Ammon's horn (tissue), 1 donor: ENCODE measurements around the gene PPCDC.

Source experiments
- DNase-seq: peaks from one replicate; pipeline ENCODE4 v3.0.0-alpha.2; 2016; ENCODE audit warnings: low spot score

The PPCDC gene, protein sequence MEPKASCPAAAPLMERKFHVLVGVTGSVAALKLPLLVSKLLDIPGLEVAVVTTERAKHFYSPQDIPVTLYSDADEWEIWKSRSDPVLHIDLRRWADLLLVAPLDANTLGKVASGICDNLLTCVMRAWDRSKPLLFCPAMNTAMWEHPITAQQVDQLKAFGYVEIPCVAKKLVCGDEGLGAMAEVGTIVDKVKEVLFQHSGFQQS

DNA sequence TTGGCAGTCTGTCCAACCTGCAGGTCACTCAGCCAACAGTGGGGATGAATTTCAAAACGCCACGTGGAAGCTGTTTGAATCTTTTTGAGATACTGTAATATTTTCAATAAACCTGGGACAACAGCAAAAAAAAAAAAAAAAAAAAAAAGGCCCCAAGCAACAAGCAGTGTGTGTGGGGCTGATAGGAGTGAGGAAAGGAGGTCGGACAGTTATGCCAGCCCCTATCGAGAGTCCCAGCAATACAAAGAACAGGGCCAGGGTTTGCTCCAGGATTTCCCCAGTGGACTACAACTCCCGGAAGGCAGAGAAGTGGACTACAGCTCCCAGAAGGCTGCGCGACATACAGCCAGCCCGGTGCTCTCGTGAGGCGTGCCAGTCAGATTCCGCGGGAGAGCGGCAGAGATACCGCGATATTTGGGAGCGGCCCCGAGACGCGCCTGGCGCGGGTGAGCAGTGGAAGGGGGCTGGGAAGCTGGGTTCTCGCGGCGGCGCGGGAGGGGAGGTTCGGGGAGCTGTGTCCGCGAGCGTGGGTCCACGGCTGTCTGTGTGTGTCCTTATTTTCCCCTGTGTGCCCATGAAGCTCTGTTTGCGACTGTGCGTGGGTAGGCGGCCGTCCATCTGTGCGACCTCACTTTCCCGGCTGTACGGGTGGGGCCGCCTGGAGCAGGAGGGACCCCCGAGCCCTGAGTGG lies at the start of gene PPCDC:
Gene PPCDC (plus strand): TSS at position 410 of the 691 bp plus-strand sequence. CDS start 4,729 bp downstream, outside the sequence.
- DNase-seq = peak; percentile 98

DNA sequence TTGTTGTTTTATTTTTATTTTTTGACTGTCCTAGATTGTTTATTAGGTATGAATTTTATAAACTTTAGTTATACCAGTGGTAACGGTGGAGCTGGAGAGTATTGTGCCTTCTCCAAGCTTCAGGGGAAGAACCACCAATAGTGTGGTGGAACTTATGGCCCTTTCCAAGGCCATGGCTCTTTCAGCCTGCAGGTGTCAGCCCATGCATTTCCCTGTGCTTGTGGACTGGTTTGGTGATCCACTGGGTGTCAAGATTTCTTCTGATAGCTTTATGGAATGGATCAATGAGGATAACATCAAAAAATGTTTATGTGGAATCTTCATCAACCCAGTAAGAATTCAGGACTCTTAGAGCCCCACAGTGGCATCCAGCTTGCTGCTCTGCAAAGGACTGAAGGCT lies 47.2 kb upstream of the PPCDC start:
- no peak for DNase-seq

DNA sequence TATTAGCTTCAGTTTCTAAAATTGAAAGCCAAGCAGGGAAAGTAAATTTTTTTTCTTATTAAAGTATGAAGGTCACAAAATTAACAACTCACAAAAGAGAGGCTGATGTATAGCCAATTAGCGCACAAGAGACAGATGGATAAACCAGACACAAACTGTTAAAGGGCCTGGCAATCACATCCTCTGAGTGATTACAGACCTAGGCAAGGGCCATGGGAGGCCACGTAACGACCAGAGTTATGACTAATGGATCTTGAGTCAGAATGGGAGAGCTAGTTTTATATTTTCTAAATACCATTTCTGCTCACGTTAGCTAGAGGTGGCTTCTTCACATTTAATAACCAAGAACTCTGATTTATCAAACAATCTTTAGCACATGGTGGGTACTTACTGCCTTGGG lies 45.8 kb upstream of the PPCDC start:
- no peak for DNase-seq

DNA sequence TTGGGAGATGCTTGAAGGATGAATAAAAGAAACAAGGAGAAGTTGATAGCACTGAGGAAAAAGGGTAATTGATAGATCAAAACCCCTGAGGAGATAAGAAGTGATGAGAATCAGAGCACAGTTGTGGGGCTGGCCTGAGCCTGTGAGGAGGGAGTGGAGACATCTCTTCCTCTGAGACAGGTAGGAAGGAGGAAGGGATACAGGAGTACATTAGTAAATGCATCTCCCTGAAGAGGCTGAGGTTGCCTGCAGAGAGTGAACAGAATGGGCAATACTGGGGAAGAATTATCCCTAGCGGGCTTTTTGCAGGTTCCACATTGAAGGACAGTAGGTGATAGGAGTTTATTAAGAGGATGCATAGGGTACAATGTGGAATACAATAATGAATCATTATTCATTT lies 45.3 kb upstream of the PPCDC start:
- no peak for DNase-seq

DNA sequence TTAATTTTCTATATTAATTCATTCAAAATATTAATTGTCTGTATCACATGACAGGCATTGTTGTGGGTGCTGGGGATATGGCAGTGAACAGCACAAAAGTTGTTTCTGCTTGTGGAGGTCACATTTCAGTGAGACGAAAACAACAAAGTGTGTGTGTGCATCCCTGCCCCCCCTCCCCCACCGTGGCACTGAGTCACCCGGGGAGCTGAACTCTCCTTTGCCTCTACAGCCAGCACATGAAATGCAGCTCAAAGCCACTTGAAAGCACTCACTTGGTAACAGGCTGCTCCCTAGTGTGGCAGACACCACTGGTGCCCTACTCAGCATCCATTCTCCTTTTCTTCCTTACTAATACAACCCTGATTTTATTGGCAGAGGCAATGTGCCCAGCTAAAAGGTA lies 44.9 kb upstream of the PPCDC start:
- peak; percentile 39 for DNase-seq

DNA sequence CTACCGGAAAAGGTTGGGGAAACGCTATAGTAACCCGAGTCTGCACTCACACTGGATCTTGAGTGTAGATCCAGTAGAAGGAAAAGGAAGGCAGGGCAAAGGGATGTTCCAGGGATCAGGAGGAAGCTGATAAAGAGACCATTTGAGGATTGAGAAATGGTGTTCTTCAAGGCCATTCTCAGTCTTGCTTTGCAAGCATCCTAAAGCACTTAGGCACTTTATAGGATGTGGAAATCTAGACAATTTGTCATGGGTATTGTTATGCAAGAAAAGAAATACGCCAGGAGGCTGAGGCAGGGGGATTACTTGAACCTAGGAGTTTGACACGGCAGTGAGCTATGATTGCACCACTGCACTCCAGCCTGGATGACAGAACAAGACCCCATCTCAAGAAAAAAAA lies 41.2 kb upstream of the PPCDC start:
- no peak for DNase-seq

DNA sequence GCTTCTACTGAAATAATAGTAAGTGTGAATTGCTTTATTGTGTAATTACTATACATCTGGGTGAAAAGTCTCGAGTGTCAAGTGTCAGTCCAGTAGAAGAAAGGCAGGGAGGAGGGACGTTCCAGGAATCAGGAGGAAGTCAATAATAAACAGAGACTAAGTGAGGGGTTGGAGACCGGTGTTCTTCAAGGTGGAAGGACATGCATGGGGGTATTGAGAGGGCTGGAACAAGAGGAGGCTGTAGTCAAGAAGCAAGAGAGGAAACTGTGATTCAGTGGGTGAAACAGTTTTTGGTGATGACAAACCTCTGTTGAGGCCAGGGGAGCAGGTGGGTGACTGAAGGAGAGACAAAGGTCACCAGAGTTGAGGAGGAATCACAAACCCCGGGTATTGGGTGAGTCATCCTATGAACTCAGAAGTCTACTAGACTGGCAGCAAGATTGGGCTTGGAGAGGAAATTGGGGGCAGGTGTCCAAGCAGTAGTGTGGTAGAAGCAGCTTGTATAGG lies 39.6 kb upstream of the PPCDC start:
- DNase-seq = no peak

DNA sequence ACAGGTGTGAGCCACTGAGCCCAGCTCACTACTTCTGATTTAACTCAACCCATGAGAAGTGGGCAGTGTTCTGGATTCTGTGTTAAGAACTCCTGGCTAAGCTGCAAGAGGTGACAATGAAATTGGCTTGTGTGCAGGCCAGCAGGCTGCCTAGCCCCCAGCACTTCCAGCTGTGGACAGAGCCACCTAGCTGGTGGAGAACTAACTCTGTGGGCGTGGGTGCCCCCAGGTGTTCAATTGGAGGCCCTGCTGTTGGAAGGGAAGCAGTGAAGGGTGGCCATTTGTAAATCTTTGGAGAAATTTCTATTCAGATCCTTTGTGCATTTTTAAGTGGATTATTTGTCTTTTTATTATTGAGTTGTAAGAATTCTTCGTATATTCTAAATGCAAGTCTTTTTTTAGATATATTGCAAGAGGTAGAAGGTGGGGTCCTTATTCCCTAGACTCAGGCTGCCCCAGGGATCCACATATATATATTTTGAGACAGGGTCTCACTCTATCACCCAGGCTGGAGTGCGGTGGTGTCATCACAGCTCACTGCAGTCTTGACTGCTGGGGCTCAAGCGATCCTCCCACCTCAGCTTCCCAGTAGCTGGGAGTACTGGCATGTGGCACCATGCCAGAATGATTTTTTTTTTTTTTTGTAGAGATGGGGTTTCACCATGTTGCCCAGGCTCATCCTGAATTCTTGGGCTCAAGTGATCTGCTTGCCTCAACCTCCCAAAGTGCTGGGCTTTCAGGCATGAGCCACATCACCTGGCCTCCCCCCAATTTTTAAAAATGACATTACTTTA lies 35.2 kb upstream of the PPCDC start:
- DNase-seq = no peak

DNA sequence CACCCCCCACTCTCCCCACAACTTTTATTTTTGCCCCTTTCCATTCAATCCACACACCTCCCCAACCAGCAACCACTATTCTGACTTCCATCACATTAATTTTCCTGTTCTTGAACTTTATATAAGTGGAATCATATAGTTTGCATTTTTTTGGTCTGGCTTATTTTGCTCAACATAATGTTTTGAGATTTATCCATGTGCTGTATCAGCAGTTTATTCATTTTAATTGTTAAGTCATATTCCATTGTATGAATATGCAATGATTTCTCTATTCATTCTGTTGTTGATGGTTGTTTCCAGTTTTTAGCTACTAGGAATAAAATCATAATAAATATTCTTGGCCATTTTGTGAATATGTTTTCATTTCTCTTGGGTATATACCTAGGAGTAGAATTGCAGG lies 33.9 kb upstream of the PPCDC start:
- DNase-seq = no peak

DNA sequence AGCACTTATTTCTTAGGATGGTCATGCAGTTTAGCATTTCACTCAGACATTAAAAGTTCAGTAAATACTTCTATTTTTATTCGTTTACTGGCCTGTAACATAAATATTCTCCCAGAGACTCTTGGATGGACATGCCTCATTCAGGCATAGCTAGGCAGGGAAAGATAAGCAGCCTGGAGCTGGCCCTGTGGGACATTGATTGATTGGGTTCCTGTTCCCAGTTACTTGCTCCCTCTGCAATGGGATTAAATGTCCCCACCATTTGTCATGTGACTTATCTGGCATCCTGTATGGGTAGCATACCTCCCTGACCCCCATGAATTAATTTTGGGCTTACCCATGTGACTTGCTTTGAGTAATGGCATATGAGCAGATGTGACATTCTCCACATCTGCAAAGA lies 30.8 kb upstream of the PPCDC start:
- DNase-seq = no peak

DNA sequence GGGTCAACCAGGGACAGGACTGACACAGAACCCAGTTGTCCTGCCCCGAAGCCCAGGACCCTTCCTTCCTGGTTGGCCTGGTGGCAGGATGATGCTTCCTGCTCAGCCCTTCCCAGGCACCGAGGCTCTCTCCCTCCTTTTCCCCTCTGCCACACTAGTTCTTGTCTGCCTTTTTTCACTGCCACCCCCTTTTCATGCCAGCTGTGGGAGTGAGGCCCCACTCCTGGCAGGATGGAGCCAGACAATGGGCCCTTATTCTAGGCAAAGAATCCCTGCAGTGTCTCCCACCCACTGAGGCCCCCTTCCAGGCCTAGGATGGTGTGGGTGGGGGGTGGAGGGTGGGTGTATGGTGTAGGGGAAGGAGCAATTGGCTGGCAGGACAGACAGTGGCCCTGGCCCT lies 29.2 kb upstream of the PPCDC start:
- peak; percentile 76 for DNase-seq

DNA sequence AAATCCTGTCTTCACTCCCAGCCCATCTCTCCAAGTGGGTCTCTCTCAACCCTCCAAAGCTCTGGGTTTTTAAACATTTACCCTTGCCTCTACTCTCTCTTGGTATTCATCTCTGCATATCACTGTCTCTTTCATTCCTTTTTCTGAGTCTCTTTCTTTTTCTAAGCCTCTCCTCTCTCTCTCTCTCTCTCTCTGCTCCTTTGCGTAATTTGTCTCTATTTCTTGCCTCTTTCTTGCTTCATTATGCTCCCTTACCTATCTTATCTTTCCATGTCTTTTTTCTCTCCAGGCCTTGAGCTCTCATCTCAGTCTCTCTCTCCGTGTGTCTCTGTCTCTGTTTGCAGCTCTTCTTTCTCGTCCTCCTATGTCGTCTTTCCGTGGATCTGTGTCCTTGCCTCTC lies 28.7 kb upstream of the PPCDC start:
- DNase-seq = no peak

DNA sequence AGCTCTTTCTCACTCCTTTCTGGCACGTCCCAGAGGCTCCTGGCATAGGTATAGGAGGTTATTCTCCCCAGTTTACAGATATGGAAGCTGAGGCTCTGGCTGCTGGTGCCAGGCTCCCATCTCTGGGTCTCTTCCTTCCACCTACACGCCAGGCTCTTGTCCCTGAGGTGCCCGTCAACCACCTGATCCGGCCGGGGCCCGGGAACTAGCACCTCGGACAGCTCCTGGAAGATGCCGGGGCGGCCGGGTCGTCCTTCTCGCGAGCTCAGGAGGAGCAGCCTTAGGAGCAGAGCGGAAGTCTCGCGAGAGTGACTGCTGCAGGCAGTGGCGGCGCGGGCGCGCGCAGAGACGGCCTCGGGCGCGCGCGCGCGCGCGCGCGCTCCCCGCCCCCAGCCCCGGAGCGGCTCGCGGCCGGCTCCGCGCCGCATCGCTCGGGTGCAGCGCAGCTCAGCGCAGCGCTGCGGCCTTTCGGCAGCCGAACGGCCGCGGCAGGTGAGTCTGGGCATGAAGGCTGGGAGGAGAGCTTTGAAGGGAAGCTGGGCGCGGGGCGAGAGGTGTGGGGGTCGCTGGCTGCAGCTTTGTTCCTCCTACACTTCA lies 28.1 kb upstream of the PPCDC start, which contains the start of gene SCAMP5:
Gene SCAMP5 (plus strand): TSS at position 382 of the 597 bp plus-strand sequence. CDS start 16,277 bp downstream, outside the sequence.
- peak; percentile 96 for DNase-seq

DNA sequence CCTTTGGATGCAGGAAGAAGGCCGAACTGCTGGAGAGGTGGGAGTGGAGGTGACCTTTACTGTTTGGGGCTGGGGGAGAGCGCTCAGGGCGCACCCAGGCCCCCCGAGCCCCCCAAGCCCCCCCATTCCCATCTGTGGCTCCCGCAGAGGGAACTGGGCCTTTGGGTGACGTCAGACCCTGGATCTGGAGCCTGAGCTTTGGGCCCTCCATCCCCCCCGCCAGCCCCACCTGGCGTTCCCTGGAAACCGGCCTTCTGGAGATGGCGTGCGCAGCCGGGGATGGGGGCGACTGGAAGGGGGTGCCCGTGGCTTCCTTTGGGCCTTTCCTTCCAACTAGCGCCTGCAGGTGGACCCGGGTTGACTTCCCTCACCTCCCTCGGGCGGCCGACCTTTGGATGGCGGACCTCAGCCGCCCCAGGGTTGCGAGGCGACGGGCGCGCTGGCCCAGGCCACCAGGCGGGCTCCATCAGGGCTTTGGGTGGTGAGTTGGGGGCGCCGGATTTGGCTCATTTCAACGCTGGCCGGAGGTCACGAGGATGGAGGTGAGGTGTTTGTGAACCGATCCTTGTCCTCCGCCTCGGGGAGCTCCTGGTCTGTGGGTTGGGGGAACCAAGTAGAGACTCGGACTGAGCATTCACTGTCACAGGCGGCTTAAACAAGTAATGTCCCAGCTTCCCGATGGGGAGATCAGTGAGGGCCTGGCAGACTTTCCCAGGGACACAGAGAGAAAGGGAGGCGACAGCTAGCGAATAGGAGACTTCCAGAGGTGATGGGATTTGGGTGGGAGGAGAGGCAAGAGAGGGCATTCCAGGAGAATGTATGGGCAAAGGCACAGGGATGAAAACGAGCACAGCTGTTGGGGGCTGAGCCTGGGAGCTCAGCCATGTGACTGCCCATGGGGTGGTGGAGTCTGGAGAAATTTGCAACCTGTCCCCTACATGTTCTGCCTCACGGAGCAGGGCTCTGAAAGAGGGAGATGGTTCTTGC lies 27.3 kb upstream of the PPCDC start:
- peak; percentile 64 for DNase-seq

DNA sequence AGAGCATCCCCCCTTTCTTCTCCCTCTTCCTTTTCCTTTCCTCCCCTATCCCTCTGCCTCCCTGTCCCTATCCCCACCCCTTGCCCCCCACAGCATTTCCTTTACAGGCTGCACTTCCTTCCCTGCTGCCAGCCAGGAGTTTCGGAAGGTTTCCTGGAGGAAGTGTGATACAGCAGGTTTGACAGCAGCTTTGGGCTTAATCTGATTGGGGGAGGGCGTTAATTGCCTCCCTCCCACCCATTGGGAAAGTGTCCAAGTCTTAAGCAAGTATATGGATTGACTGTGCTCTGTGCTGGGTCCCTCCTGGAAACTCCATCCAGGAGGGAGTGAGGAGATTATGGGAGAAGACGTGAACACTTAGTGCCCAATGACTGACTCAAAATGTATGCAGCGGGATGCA lies 26.2 kb upstream of the PPCDC start:
- DNase-seq = no peak

DNA sequence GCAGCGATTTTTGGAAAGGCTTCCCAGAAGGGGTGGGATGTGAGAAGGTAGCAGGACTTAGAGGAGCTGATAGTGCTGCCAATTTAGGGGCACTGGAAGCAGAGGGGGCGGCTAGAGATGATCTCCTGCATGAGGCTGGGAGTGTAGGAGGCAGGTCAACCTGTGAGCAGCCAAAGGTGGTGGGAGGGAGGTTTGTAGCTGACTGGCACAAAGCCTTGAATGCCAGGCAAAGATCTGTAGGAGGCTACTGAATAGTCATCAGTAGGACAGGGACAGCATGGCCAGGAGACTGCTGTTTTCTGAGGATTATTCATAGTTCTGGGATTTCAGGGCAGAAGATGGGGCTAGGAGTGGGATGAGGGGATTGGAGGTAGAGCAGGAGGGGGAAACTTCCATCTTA lies 25.8 kb upstream of the PPCDC start:
- no peak for DNase-seq

DNA sequence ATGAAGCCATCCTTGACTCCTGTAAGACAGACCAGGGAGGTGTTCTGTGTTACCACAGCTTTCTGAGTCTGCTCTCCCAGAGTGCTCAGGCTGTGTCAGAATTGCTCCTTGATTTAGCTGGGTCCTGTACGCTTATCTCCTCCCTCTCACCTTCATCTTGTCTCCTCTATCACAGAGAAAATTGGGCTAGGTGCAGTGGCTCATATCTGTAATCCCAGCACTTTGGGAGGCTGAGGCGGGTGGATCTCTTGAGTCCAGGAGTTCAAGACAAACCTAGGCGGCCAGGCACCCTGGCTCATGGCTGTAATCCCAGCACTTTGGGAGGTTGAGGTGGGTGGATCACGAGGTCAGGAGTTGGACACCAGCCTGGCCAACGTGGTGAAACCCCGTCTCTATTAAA lies 22.1 kb upstream of the PPCDC start:
- no peak for DNase-seq

DNA sequence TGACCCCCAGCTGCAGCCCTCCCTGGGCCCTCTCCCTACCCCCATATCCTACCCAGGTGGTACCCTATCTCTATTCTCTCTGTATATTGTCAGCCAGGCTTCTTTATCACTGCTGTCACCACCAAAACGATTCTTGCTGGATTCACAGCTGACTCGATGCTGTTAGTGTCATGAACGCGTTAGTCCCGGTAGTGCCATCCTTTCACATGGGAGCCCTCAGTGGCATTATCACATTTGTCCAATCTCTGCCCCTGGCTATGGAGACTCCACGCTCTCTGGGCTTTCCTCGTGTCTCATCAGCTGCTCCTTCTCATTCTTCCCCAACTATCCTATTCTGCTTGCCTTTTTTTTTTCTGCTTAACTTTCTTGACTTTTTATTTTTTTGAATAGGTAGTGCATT lies 21.0 kb upstream of the PPCDC start:
- no peak for DNase-seq

DNA sequence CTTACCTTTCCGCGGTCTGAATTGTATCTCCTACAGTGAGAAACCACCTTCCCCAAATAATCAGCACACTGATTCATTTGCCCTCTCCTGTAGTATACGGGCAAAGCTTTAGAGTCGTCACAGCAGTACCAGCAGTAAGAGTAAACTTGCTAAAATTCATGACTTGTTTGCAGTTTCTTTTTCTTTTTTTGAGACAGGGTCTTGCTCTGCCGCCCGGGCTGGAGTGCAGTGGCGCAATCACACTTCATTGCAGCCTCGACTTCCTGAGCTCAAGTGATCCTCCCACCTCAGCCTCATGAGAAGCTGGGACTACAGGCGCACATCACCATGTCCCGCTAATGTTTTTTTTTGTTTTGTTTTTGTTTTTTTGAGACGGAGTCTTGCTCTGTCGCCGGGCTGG lies 16.2 kb upstream of the PPCDC start:
- no peak for DNase-seq

DNA sequence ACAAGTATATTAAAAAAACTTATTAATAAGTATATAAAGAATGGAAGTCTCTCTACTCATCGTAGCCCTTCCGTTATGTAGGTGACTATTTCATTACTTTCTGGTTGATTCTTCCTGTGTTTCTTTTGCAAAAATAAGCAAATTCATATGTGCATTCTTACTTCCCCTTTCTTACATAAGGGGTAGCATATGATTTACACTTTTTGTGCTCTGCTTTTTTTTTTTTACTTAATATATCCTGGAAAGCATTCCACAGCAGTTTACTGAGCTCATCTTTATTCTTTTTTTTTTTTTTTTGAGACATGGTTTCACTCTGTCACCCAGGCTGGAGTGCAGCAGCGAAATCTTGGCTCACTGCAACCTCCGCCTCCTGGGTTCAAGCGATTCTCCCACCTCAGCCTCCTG lies 15.2 kb upstream of the PPCDC start:
- no peak for DNase-seq

DNA sequence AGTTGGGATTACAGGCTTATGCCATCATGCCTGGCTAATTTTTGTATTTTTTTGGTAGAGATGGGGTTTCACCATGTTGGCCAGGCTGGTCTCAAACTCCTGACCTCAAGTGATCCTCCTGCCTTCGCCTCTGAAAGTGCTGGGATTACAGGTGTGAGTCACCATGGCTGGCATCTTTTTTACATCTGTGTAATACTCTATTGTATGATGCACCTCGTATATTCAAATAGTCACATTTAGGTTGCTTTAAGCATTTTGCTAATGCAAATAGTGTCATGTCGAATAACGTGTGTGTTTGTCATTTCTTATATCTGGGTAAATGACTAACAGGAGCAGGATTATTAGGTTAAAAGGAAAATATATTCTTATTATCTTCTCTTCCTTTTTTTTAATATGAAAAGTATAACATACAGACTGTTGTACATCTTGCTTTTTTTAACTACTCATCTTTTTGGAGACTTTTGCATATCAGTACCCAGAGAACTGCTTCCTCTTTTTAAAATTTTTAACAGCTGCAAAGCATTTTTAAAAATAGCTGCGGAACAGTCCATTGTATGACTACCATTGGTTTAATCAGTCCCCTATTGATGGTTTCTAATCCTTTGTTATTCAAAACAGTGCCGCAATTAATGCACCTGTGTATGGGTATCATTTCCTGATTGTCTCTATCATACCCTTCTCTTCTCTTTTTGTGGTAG lies 14.6 kb upstream of the PPCDC start:
- no peak for DNase-seq
